ENCODE measurements around the gene ATP8B1.

GRCh38 chr18:57844319-57844718, 41.2 kb upstream of the ATP8B1 start:
- no peak for TF ChIP-seq PATZ1 (CRISPR knock-in tag; IDR thresholded peaks at IDR 0.05; ENCODE audit: borderline replicate concordance)
- TF ChIP-seq PPARA (CRISPR knock-in tag; IDR thresholded peaks at IDR 0.05; ENCODE audit: borderline replicate concordance), result no peak
- no peak for TF ChIP-seq GLIS3 (CRISPR knock-in tag; IDR thresholded peaks at IDR 0.05)

Measured in SK-N-SH treated with all-trans-retinoic acid at 6 μM for 48 hours (cell line).